HG03469 (cell line): ENCODE measurements around the gene ZNHIT3.
A peak's percentile ranks its signal among the peaks of the same experiment; 100 is the strongest.

Source experiments
- ATAC-seq: cut with Tn5 transposase; IDR thresholded peaks from one replicate; pipeline ENCODE4 v1.9.1; 2021; ENCODE audit warnings: mild to moderate bottlenecking, moderate library complexity, moderate number of reproducible peaks; ENCODE audit not compliant: unreplicated experiment

ZNHIT3 gene

DNA sequence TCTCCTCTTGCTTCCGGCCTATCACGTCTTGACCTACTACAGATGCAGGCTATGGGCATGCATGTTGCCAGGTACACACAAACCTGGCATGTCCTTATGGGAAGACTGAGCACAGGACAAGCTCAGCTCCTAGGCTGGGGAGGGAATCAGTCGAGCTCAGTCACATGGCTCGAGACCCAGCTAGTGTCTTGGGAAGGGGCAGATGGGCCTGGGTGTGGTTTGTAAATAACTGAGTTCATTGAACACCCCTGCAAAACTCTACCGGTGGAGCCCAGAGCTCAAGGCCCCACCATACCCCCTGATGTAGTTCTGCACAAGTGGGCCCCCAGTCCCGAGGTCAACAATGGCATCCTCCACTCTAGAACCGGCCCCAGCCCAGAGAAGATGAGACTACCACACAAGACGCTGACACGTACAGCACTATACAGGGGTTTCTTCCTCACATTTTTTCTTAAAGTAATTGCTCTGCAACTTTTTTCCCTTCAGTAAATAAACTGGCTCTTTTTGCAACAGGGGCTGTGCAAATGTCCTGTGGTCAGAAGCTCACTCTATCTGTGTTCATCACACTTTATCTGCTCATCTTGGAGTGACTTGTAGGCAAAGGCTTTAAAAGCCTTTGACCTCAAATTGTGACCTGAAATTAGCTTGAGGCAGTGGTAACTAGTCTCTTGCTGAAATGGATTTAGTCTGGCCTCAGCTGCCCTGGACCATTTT, 22.9 kb downstream of the ZNHIT3 start:
- no peak for ATAC-seq

DNA sequence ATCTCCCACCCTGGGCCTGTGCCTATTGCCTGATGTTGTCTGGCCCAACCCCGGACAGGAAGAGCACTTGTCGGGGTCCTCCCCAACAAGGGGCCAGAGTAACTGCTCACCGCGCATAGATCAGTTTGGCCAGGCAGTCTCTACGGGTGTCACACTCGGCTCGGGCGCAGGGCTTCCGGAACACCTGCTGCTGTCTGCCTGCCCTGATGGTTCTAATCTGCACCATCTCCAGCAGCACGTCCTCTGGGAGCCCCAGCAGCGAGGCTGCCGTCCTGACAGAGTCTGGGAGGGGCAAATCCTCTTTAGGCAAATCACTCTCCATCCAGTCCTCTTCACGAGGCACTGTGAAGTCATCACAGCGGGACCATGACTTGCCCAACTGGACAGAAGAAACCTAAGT, 24.2 kb downstream of the ZNHIT3 start:
- ATAC-seq = no peak

DNA sequence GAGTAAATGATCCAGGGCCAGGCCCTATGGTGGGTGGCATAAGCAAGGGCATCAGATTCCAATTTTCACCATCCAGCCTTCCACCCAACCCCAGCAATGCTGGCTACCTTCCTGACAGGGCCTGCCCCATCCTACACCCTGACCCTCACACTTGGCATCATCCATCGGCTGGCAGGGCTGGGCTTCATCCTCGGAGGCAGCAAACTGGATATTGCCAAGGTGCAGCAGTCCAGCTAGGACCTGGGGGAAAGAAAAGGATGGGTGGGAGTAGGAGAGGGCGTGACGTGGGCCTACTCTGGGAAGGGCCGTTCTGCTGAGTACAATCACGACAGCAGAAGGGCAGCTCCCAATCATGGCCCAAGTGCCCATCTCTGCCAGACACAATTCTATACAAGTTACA, 24.7 kb downstream of the ZNHIT3 start:
- no peak for ATAC-seq

DNA sequence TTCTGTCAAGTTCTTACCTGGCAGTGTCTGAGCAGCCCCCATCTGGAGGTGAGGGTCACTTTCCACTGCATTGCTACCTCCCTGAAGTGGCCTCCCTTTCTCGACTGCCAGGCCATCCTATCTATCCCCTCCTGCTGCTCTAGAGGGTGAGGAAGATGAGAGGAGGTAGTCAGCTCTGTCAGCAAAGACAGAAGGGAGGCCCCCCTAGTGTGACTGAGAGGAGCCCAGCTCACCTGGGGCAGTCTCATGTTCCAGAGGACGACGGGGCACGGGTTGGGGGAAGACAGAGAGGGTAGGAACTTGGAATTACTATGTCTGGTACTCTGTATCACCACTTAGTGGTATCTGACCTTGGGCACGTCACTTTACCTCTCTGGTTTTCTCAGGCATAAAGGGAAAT, 26.2 kb downstream of the ZNHIT3 start:
- no peak for ATAC-seq

DNA sequence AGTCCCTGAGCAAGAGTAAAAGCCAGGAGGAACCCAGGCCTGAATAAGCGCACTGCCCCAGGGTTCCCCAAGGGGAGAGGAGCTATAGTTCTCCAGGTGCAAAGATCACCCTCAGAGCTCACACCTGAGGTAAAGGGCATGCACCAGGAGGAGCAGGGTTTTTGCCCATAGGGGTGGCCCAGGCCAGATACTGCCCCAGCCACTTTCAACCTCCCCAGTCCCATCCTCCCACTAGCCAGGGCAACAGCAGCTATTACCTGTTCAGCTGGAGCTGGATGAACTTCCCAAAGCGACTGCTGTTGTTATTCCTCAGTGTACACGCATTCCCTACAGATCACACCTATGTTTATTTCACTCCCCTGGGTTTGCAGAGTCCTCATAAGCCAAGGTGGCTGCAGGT, 28.4 kb downstream of the ZNHIT3 start:
- no peak for ATAC-seq

DNA sequence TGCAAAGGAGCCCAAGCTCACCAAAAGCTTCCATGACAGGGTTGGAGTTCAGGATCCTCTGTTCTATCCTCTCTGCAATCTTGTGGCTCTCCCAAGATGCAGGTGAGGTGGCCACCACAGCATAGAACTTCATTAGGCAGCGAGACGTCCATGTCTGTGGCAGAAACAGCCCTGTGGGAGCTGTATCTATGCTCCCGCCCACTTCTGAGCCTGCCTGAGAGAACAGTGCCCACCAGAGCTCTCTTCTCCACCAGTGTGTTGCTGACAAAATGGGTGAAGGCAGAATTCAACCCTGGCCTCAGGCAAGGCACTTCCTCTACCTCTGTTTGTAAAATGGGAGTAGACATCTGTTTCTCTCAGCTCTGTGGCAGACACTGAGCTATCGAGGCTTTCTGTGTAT, 29.4 kb downstream of the ZNHIT3 start:
- no peak for ATAC-seq

DNA sequence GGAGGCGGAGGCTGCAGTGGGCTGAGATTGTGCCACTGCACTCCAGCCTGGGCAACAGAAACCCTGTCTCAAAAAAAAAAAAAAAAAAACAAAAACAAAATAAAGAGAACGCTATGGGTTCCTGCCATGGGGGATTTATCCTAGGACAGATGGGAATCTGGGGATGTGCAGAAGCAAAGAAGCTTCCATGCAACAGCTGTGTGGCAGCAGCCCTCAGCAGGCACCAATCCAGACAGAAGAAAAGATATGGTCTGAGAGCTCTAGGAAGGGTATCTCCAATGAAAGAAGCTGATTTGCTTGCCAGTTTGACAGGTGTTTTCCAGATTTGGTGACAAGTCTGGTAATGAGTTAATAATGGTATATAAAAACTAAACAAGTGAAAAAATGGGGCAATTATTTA, 36.6 kb downstream of the ZNHIT3 start:
- no peak for ATAC-seq

DNA sequence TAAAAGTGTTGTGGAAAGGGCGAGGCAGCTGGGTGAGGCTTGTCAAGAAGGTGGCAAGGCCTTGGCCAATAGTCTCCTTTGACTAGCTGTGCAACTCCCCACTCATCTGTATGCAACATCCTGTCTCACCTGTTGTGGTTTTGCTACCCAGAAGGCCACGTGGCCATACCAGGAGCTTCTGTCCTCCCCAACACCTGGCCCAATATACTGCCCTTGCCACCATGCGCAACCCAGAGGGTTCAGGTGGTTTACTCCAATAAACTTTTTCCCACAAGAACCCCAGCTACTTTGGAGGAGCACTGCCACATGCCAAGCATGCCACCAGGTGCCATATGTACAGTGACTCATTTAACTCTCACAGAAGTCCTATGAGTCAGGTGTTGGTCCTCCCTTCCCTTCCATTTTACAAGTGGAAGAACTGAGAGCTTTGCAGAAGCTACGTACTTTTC, 38.0 kb downstream of the ZNHIT3 start:
- no peak for ATAC-seq

DNA sequence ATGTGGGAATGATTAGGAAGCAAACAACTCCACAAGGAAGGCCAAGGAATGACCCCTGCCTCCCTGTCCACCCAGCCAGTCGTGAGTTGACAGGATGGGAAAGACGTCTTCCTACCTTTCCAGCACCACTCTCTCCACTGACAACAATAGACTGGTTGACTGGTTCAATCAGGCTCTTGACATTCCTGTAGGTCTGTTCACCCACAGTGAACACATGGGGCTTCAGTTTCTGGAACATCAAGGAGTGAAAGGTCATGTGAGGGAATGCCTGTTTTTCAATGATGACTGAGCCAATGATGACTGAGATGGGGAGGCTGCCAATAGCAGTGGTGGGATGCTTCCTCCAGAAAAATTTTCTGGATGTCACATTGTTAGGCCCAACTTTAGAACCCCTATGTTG, 38.6 kb downstream of the ZNHIT3 start:
- ATAC-seq = no peak

DNA sequence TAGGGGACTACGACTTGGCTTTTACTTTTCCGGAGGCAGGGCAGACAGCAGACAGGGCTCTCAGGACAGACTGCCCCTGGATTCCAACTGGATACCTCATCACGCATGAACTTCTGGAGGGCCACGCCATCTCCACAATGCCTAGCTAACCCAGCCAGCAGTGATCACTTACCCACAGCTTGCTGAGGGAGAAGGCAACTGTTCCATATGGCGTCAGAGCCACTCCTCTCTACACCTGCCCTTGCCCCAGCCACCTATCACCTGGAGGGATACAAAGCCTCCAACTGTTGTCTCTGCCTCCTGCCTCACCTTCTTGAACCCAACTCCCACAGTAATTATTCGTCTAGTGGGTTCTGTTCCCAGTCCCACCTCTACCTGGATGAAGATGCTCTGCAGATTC, 39.4 kb downstream of the ZNHIT3 start:
- ATAC-seq = no peak

DNA sequence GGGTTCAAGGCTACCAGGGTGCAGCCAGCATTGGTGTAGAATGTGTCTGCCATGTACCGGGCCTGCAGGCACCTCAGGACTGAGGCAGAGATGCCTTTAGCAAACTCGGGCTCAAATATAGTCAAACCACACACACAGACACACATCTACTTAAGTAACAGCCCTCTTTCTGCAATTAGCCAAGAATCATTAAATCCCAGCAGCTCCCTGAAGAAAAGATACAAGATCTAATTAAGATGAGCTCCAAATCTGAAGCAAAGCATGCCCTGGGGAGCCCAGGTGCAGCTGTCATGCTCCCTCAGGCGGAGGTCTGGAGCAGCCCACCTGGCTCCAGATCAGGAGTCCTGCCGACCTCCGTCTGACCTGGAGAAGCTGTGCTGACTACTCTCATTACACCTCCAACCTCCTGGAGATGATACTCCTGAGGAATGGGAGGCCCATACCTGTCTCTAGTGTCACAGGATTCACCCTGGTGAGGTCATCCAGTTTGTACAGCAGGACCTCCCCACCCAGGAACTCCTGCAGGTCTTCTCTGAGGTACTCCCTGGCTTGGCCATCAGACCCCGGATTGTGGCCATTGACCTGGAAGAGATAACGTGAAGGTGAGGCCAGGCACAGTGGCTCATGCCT, 41.3 kb downstream of the ZNHIT3 start:
- no peak for ATAC-seq

DNA sequence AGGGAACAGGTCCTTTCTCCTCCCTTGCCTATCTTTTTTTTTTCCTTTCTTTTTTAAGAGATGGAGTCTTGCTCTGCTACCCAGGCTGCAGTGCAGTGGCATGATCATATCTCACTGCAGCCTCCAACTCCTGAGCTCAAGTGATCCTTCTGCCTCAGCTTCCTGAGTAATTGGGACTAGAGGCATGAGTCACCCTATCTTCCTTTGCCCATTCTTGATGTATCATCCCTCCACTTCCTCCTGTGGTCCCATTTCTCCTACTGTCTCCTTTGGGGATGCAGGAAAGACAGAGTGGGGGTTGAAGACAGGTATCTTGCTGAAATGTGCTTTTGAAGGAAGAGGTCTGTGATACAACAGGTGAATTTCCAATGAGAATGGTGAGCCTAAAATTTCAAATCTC, 42.6 kb downstream of the ZNHIT3 start:
- no peak for ATAC-seq

DNA sequence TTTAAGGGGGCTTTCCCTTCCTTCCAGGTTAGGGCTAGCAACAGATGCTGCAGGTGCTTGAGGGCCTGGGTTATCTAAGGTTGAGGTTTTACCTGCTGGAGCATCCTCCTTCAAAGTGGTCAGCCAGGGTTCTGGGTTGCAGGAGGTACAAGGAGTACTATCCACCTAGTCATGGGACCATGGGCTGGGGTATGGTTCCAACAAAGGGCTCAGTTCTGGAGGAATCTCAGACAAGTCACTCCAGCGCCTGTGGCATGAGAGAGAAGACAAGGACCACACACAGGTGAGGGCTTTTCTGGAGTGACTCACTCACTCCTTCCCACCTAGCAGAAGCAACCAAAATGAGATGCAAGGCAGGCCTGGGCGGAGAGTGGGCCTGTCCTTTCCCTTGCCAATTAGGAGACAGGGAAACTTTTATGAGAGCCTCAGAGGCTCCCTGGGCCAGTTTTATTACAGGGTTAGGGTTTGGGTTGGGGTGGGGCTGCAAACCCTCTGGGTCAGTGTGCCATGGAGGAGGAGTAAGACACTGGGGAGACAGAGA, 46.0 kb downstream of the ZNHIT3 start:
- no peak for ATAC-seq

DNA sequence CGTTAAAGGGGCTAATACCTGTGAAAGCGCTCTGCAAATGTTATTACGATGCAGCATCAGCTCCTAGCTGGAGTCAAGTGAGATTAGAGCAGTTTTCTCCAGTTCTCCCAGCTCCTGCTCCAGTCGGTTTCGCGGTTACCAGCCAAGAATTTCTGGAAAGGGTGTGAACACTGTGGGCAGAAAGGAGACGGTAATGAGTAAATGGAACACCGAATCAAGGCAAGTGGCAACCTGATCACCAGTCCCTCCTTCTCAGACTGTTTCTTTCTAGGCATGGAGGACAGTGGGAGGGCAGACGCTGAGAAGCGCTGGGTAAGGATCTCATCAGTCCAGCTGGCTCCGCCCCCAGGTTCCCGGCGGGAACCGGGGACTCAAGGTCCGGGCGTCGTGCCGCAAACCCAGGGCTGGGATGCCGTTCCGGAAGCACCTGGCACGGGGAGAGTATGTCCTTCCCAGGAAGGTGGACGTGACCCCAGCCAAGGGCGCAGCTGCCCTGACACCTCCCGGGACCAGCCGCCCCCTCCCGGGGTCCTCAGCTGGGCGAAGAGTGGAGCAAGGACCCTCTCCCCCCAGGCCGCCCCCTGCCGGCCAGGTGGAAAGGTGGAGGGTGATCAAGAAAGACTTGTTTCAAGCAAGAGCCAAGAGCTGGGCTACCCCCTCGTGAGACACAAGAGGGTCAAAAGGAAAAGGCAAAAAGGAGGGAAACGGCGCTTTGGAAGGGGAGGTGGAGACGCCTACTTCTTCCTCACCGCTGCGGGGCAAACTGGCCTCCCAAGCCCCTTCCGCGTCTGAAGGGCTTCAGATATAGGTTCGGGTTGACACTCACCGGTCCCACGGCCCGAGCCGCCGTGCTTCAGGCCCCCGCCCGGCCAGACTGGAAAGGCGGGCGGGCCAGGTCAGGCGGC, 47.7 kb downstream of the ZNHIT3 start:
- peak; percentile 11 for ATAC-seq

DNA sequence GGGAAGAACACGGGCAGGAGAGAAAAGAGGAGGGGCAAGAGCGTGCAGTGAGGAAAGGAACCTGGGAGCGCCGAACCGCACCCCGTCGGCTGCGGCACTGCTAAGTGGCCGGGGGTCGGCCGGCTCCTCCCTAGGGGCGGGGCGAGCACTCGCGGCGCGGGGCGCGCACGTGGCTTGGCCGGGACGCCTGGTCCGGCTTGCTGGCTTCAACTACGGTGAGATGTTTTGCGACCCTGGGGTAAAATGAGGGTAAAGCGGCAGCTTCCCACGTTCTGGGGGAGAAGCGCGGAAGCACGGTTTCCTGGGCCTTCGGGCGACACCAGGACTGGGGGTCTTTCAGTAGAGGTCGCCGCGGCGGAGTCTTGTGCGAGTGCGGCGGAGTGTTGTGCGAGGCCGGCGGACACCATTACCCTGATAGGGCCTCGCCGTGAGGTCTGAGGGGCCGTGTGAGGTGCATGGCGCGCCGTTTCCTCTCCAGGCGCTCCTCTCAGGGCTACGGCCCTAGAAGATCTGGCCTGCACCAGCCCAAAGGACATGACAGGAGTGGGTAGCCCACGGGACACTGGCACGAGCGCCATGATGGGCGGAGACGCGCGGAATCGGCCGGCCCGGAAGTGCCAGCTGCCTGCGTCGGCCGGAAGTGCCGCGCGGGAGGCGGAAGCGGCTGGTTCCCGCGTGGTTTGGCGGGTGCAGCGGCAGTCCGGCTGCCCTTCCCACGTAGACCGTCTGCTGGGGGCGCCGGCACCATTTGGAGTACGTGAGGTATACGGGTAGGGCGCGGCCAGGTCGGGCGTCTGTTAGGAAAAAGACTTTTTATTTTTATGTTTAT, 48.6 kb downstream of the ZNHIT3 start, which contains the start of the genes MYO19 and PIGW:
Gene MYO19 (minus strand): TSS at position 29 of the 829 bp plus-strand sequence. CDS start 2,330 bp downstream, outside the sequence.
Gene PIGW (plus strand): TSS at position 148 of the 829 bp plus-strand sequence. CDS start 2,115 bp downstream, outside the sequence.
- peak; percentile 43 for ATAC-seq

DNA sequence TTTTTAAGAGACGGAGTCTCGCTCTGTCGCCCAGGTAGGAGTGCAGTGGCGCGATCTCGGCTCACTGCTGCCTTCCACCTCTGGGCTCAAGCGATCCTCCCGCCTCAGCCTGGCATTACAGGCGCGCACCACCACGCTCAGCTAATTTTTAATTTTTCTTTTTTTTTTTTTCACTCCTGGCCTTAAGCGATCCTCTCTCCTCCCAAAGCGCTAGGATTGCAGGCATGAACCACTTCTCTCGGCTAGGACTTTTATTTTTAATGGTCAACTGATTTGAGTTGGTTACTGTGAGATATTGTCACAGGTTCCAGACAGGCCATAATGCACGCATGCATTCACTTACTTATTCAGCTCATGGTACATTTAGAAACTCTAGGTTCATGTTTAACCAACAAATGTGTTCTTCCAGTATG, 49.2 kb downstream of the ZNHIT3 start:
- no peak for ATAC-seq

DNA sequence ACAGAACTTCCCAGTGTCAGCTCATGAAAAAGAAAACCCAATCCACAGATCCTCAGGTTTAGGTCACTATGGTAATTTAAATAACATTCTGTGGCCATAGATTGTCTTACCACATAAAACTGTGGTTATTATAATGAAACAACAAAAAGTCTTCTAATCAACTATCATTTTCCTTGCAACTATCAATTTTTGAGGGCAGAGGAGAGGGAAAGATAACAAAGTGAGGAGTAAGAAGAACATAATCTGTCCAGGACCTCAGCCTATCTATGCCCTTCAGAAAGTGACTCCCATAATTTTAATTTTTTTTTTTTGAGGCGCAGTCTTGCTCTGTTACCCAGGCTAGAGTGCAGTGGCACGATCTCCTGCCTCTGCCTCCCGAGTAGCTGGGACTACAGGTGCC, 54.2 kb downstream of the ZNHIT3 start:
- ATAC-seq = no peak

DNA sequence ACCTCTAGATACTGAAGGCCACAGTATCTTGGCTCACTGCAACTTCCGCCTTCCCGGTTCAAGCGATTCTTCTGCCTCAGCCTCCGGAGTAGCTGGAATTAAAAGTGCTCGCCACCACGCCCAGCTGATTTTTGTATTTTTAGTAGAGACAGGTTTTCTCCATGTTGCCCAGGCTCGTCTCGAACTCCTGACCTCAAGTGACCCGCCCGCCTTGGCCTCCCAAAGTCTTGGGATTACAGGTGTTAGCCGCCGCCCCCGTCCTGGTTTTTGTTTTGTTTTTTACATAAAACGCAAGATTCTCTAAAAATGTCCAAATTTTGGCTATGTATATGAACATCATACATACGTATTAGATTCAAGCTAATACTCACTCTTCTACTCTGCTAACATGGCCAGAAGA, 56.3 kb downstream of the ZNHIT3 start:
- no peak for ATAC-seq

DNA sequence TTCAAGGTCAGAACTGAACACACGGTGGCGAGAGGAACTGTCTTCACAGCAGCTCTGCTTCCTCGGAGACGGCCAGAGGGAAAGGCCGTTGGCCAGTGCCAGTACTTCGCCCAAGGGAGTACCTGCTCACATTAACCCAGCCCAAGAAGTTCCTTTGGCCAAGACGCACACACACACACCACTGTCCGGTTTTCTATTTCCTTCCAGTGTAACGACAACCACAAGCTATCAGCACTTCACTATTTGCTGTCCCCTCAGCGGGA, 57.5 kb downstream of the ZNHIT3 start:
- no peak for ATAC-seq

DNA sequence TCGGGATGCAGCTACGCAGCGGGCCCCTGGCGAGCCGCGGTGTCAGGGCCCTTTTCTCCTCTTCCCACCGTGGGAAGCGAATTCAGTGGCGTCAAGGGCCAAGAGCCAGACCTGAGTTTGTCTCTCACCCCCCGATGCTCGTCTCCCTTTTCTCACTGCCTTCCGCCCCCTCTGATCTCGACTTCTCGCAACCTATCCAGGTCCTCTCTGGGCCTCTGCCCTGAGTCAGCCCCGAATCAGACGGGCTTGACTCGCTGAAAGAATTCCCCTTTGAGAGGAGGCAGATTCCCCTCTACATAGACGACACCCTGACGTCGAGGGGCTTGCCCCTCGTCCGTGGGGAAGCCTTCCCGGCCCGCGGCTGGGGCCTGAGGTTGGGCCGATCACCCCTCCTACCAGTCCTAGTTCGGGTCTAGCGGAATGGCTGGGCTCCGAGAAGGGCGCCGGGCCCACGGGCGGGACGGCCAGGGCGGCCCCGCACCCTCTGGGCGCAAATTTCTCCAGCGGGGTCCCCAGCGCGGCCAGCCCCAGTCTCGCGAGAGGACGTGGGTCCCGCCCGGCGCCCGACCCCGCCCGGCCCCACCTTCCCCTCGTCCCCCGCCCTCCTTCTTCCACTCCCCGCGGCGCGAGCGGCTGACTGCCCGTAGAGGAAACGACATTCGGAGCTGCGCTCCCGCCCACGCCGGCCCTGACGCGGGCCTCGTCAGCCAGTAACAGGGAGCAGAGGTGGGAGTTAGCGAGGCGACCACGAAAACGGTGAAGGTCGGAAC, 58.0 kb downstream of the ZNHIT3 start, which contains the start of gene GGNBP2:
Gene GGNBP2 (plus strand): TSS at position 613 of the 770 bp plus-strand sequence. CDS start 806 bp downstream, outside the sequence.
- peak; percentile 30 for ATAC-seq
